Right lobe of liver (tissue), 6 donors: ENCODE measurements around the gene LONP2. TPM values are rescaled to one million over a fixed set of nuclear protein-coding genes. Genes with fewer than 3 reads are reported as not detected.
A peak's percentile ranks its signal among the peaks of the same experiment; 100 is the strongest.

Source experiments
- ATAC-seq, 4 donors: fragments of 200-7000 bp; cut with Tn5 transposase; one replicate each; pipeline ENCODE4 v1.9.1; 2020; ENCODE audit warnings: mild to moderate bottlenecking in 4 of 4, moderate library complexity in 4 of 4
- DNase-seq, 3 donors: peaks; one replicate each; pipeline ENCODE4 v3.0.0-alpha.2; 2020
- H3K27ac ChIP-seq, 3 donors: fragments of 200-600 bp; one replicate each; pipeline ENCODE4 v1.8.0; 2022
- H3K27me3 ChIP-seq, 2 donors: fragments of 200-600 bp; one replicate each; pipeline ENCODE4 v1.8.0; 2022
- H3K36me3 ChIP-seq, 4 donors: fragments of 200-600 bp; sonication (generic) in 1 of 4; one replicate each; pipeline versions ENCODE4 v1.5.1 to v1.8.0; 2017 to 2022; ENCODE audit warnings: control low read depth in 1 of 4
- H3K4me1 ChIP-seq, 4 donors: fragments of 200-600 bp; sonication (generic) in 1 of 4; one replicate each; pipeline versions ENCODE4 v1.5.1 to v1.8.0; 2017 to 2022; ENCODE audit warnings: control low read depth in 1 of 4
- H3K4me3 ChIP-seq, 3 donors: fragments of 200-600 bp; one replicate each; pipeline ENCODE4 v1.8.0; 2022
- H3K9me3 ChIP-seq, 4 donors: fragments of 200-600 bp; sonication (generic) in 1 of 4; one replicate each; pipeline versions ENCODE4 v1.5.1 to v1.8.0; 2017 to 2022; ENCODE audit warnings: control low read depth in 1 of 4
- CTCF ChIP-seq, 4 donors: fragments of 200-600 bp in 3 of 4; fragments of 450-650 bp in 1 of 4; IDR thresholded peaks; one replicate each; pipeline versions ENCODE4 v1.5.1 to v1.8.0; 2016 to 2022; ENCODE audit warnings: antibody characterized with exemption in 4 of 4, mild to moderate bottlenecking in 2 of 4
- POLR2A ChIP-seq: fragments of 450-650 bp; IDR thresholded peaks from one replicate; pipeline ENCODE4 v1.6.1; 2017; ENCODE audit warnings: antibody characterized with exemption, mild to moderate bottlenecking
- WGBS: methylation state at CpG from one replicate; pipeline ENCODE4 v1.1.6; 2018; ENCODE audit warnings: low coverage, low lambda C conversion rate; ENCODE audit not compliant: insufficient coverage; ENCODE audit errors: missing lambda C conversion rate; 5-methylcytosine and 5-hydroxymethylcytosine counted together
- intact Hi-C, 2 donors: fragments of 100-400 bp; cut with DNase I; formaldehyde crosslinking; loops; one replicate each; pipeline versions ENCODE4 v1.11.2 to v1.14.1; 2022
- total RNA-seq, 6 experiments: library from RNA; depleted of rRNA in 2 of 6; stranded (reverse); fragments of >200 nt in 2 of 6; fragmentation: NEBNext Ultra II Directional in 3 of 6; extraction: Animal tissue kit (Norgen Biotek cat#: 25700) in 3 of 6; gene quantifications; one replicate each; pipeline versions ENCODE4 v1.1.0 to v1.2.4, GENCODE V29; 2016 to 2023
- donor health status: DM: no; HTN: yes; CAD: no.
- donor health status: DM: no; HTN: no; CAD: no.
- donor health status: DM: no; HTN: no; CAD: no.
- donor health status: DM: no; HTN: yes; CAD: no.
- donor health status: DM: no; HTN: yes; CAD: no.

LONP2 gene
- total RNA-seq, 6 experiments from 2014 or later: 102 to 164 (median 153) TPM

- Histone ChIP-seq H3K27ac (peak overlapping the region in 2 of 3 donors; percentile 16 to 59), H3K27me3 (no peaks in the 10 kb centered on the region), H3K36me3 (peaks cover 0 to 39% (median 17%) of the 10 kb centered on the region in 4 donors), H3K4me1 (peaks cover 0 to 36% (median 20%) of the 10 kb centered on the region in 4 donors), H3K4me3 (no peak overlapping the region), H3K9me3 (no peaks in the 10 kb centered on the region)
- DNase-seq (no peak), ATAC-seq (peak; percentile 72 to 87 (median 76))
- TF ChIP-seq CTCF (IDR thresholded peaks at IDR 0.05) (no peak), POLR2A (no peak)
- 36% methylated on average over 5 of the region's 5 CpGs for WGBS
- intact Hi-C loops: loop anchor here in 1 of 2 donors (10.0 kb wide), 2 partner anchors 53 to 283 kb away; no protein-coding TSS in a partner anchor
These were observed 7.9 kb downstream of the LONP2 start for GRCh38 chr16:48252013-48252412.

- 80% methylated on average over 5 of the region's 7 CpGs for WGBS
- no peak for ATAC-seq
- DNase-seq: no peak
- H3K36me3 ChIP-seq: peaks cover 6 to 83% (median 41%) of the 10 kb centered on the region in 4 donors
- no peak overlapping the region for H3K4me3 ChIP-seq
- no peaks in the 10 kb centered on the region for H3K9me3 ChIP-seq
- intact Hi-C loops: loop anchor here in 1 of 2 donors (10.0 kb wide), 2 partner anchors 48 to 278 kb away; no protein-coding TSS in a partner anchor
- no peaks in the 10 kb centered on the region for H3K27me3 ChIP-seq
- no peak overlapping the region for H3K27ac ChIP-seq
- TF ChIP-seq POLR2A (no peak), CTCF (IDR thresholded peaks at IDR 0.05) (no peak)
- H3K4me1 ChIP-seq: peaks cover 0 to 9% (median 3%) of the 10 kb centered on the region in 4 donors
These were observed 12.6 kb downstream of the LONP2 start for GRCh38 chr16:48256579-48257177.

- H3K36me3 ChIP-seq: peaks cover 16 to 77% (median 40%) of the 10 kb centered on the region in 4 donors
- intact Hi-C loops: no loop called here
- 100% methylated on average over 1 of the region's 1 CpG for WGBS
- TF ChIP-seq POLR2A (no peak), CTCF (IDR thresholded peaks at IDR 0.05) (no peak)
- no peak for DNase-seq
- no peak overlapping the region for H3K4me3 ChIP-seq
- ATAC-seq: no peak
- no peaks in the 10 kb centered on the region for H3K9me3 ChIP-seq
- no peaks in the 10 kb centered on the region for H3K4me1 ChIP-seq
- no peaks in the 10 kb centered on the region for H3K27me3 ChIP-seq
- no peak overlapping the region for H3K27ac ChIP-seq
These were observed 17.5 kb downstream of the LONP2 start for GRCh38 chr16:48261569-48261968.

- intact Hi-C loops: no loop called here
- Histone ChIP-seq H3K27me3 (no peaks in the 10 kb centered on the region), H3K4me3 (no peak overlapping the region), H3K4me1 (no peaks in the 10 kb centered on the region), H3K36me3 (peaks cover 16 to 68% (median 39%) of the 10 kb centered on the region in 4 donors), H3K27ac (no peak overlapping the region), H3K9me3 (no peaks in the 10 kb centered on the region)
- WGBS: 86% methylated on average over 2 of the region's 2 CpGs
- no peak for TF ChIP-seq POLR2A
- no peak for TF ChIP-seq CTCF (IDR thresholded peaks at IDR 0.05)
- DNase-seq (no peak), ATAC-seq (no peak)
These were observed 18.5 kb downstream of the LONP2 start for GRCh38 chr16:48262631-48263030.
